B cell (primary cell): ENCODE measurements around the gene ERICH3. TPM values are rescaled to one million over a fixed set of nuclear protein-coding genes. Genes with fewer than 3 reads are reported as not detected.

Experiments used
- ATAC-seq: fragments of 200-7000 bp; cut with Tn5 transposase; one replicate; pipeline ENCODE4 v1.10.0; 2021; ENCODE audit warnings: low read depth, mild to moderate bottlenecking, moderate number of reproducible peaks, moderate library complexity
- CTCF ChIA-PET: fragments of 350-600 bp; sonication (Branson Sonifier 250); formaldehyde crosslinking; loops from one replicate; lab custom pipeline; 2021; ENCODE audit warnings: antibody characterized with exemption, inconsistent platforms; lab: Charles Lee
- POLR2A ChIA-PET: fragments of 350-600 bp; sonication (Branson Sonifier 250); formaldehyde crosslinking; loops from one replicate; lab custom pipeline; 2021; ENCODE audit warnings: antibody characterized with exemption; lab: Charles Lee
- DNase-seq: peaks from one replicate; pipeline ENCODE4 v3.0.0; 2013
- H2AFZ ChIP-seq: 2 replicates; pipeline ENCODE4 v1.6.1; 2012; ENCODE audit warnings: mild to moderate bottlenecking, low read depth, low read length; ENCODE audit not compliant: insufficient read depth, poor library complexity, severe bottlenecking
- H3K27ac ChIP-seq, 2 donors: 1 replicate in 1 of 2; 2 replicates in 1 of 2; pipeline ENCODE4 v1.5.1; 2012 to 2013; ENCODE audit warnings: low read length in 2 of 2, mild to moderate bottlenecking in 2 of 2, moderate library complexity in 1 of 2
- H3K27me3 ChIP-seq, 4 experiments: fragments of 200-600 bp in 1 of 4; sonication (generic) in 1 of 4; replicated peaks in 1 of 4; 1 replicate in 2 of 4; 2 replicates in 2 of 4; pipeline versions ENCODE4 v1.6.1 to v1.7.0; 2013 to 2016; ENCODE audit warnings: low read length in 3 of 4, mild to moderate bottlenecking in 2 of 4, mixed read lengths in 1 of 4, moderate library complexity in 1 of 4; ENCODE audit not compliant: insufficient read depth in 4 of 4, control insufficient read depth in 3 of 4; ENCODE audit errors: control extremely low read depth in 1 of 4
- H3K36me3 ChIP-seq, 2 experiments: replicated peaks in 1 of 2; 1 replicate in 1 of 2; 2 replicates in 1 of 2; pipeline versions ENCODE4 v1.6.1 to v1.7.1; 2013; ENCODE audit warnings: low read length in 1 of 2; ENCODE audit not compliant: insufficient read depth in 2 of 2, control insufficient read depth in 1 of 2; ENCODE audit errors: control extremely low read depth in 1 of 2, extremely low read depth in 1 of 2
- H3K4me1 ChIP-seq, 2 donors: fragments of 200-600 bp in 1 of 2; sonication (generic) in 1 of 2; 1 replicate in 1 of 2; 2 replicates in 1 of 2; pipeline versions ENCODE4 v1.5.1 to v1.6.1; 2013 to 2017; ENCODE audit warnings: low read length in 2 of 2; ENCODE audit not compliant: control insufficient read depth in 2 of 2, insufficient read depth in 2 of 2
- H3K4me2 ChIP-seq: replicated peaks from 2 replicates; pipeline ENCODE3; 2012; ENCODE audit warnings: mild to moderate bottlenecking, low read depth, low read length; ENCODE audit not compliant: poor library complexity, severe bottlenecking
- H3K4me3 ChIP-seq, 5 experiments: fragments of 200-600 bp in 1 of 5; sonication (generic) in 1 of 5; 1 replicate in 3 of 5; 2 replicates in 2 of 5; pipeline versions ENCODE4 v1.5.1 to v1.7.0; 2011 to 2016; ENCODE audit warnings: low read length in 4 of 5, mild to moderate bottlenecking in 4 of 5, low read depth in 2 of 5, control low read depth in 1 of 5, moderate library complexity in 1 of 5; ENCODE audit not compliant: insufficient read depth in 1 of 5; ENCODE audit errors: control extremely low read depth in 1 of 5, extremely low read depth in 1 of 5
- H3K79me2 ChIP-seq: fragments of 200-600 bp; sonication (generic); one replicate; pipeline ENCODE4 v1.6.0; 2016; ENCODE audit warnings: low read length; ENCODE audit not compliant: control insufficient read depth, insufficient read depth
- H3K9ac ChIP-seq: fragments of 200-600 bp; sonication (generic); 2 replicates; pipeline ENCODE4 v1.6.1; 2017; ENCODE audit warnings: mild to moderate bottlenecking, low read length, moderate library complexity
- H3K9me3 ChIP-seq, 3 donors: one replicate each; pipeline versions ENCODE4 v1.6.1 to v1.7.1; 2013; ENCODE audit warnings: low read length in 2 of 3; ENCODE audit not compliant: control insufficient read depth in 2 of 3, insufficient read depth in 1 of 3; ENCODE audit errors: control extremely low read depth in 1 of 3
- H4K20me1 ChIP-seq: 2 replicates; pipeline ENCODE4 v1.6.0; 2012; ENCODE audit warnings: mild to moderate bottlenecking, low read length; ENCODE audit not compliant: insufficient read depth, control insufficient read depth, poor library complexity, severe bottlenecking
- H3K27ac Mint-ChIP-seq: one replicate; pipeline ENCODE4 v1.8.0; 2021; ENCODE audit warnings: mixed read lengths
- H3K27me3 Mint-ChIP-seq: one replicate; pipeline ENCODE4 v1.8.0; 2021; ENCODE audit warnings: mixed read lengths
- H3K4me1 Mint-ChIP-seq: one replicate; pipeline ENCODE4 v1.8.0; 2021; ENCODE audit warnings: mixed read lengths
- H3K4me3 Mint-ChIP-seq: one replicate; pipeline ENCODE4 v1.8.0; 2021; ENCODE audit warnings: mixed read lengths
- H3K9me3 Mint-ChIP-seq: one replicate; pipeline ENCODE4 v1.8.0; 2022; ENCODE audit warnings: mixed read lengths; ENCODE audit not compliant: insufficient read depth
- CTCF ChIP-seq: fragments of 200-600 bp; IDR thresholded peaks from one replicate; pipeline ENCODE4 v1.8.0; 2022; ENCODE audit warnings: antibody characterized with exemption, mild to moderate bottlenecking
- EZH2 ChIP-seq: IDR thresholded peaks from 2 replicates; pipeline ENCODE4 v1.6.1; 2012; ENCODE audit warnings: borderline replicate concordance, low read depth, mild to moderate bottlenecking, moderate library complexity, low read length; ENCODE audit not compliant: insufficient read depth, poor library complexity, severe bottlenecking
- WGBS: methylation state at CpG from one replicate; pipeline ENCODE4 v1.1.5; 2013; ENCODE audit warnings: missing lambda C conversion rate; ENCODE audit not compliant: insufficient coverage; 5-methylcytosine and 5-hydroxymethylcytosine counted together
- intact Hi-C: fragments of 100-400 bp; cut with micrococcal nuclease; formaldehyde crosslinking; loops from one replicate; pipeline ENCODE4 v1.10.0; 2022
- polyA plus RNA-seq: library from polyadenylated mRNA; depleted of rRNA; stranded (reverse); fragments of >200 nt; gene quantifications from 2 replicates; pipeline ENCODE4 v1.2.3, GENCODE V29; 2012
- total RNA-seq, 2 donors: library from RNA; stranded (reverse); fragments of 120-200 nt in 1 of 2; gene quantifications; 1 replicate in 1 of 2; 2 replicates in 1 of 2; pipeline versions ENCODE4 v1.2.3 to v1.2.4, GENCODE V29; 2013 to 2022

Gene ERICH3
- total and polyA plus RNA-seq, 2 donors (not counting 1 experiment from before 2014, with no cell fraction given) = 0.03 to 0.27 TPM

GRCh38 chr1:74596717-74597116, 76.9 kb downstream of the ERICH3 start:
- H3K4me1 ChIP-seq = no peaks in the 10 kb centered on the region
- WGBS = 71% methylated on average over 2 of the region's 2 CpGs
- no peaks in the 10 kb centered on the region for H4K20me1 ChIP-seq
- no peaks in the 10 kb centered on the region for H3K79me2 ChIP-seq
- Mint-ChIP-seq H3K9me3 (no peaks in the 10 kb centered on the region), H3K4me3 (no peak overlapping the region), H3K27ac (no peak overlapping the region), H3K4me1 (no peaks in the 10 kb centered on the region), H3K27me3 (no peaks in the 10 kb centered on the region)
- intact Hi-C loops = no loop called here
- ChIA-PET CTCF (interaction anchor here (1.4 kb wide), 1 partner anchor 93 kb away, joined by 3 read pairs; no protein-coding TSS in a partner anchor), POLR2A (no interaction called here)
- no peak overlapping the region for H3K4me2 ChIP-seq
- H3K36me3 ChIP-seq = no peaks in the 10 kb centered on the region
- TF ChIP-seq EZH2 (no peak), CTCF (no peak)
- H3K9me3 ChIP-seq = no peaks in the 10 kb centered on the region
- ATAC-seq (no peak), DNase-seq (no peak)
- no peak overlapping the region for H3K4me3 ChIP-seq
- H3K27ac ChIP-seq = no peak overlapping the region
- H3K27me3 ChIP-seq = no peaks in the 10 kb centered on the region
- H2AFZ ChIP-seq = no peak overlapping the region
- H3K9ac ChIP-seq = no peak overlapping the region

- H2AFZ ChIP-seq = no peak overlapping the region
- CTCF ChIA-PET = no interaction called here
- no peaks in the 10 kb centered on the region for H3K36me3 ChIP-seq
- Mint-ChIP-seq H3K4me1 (no peaks in the 10 kb centered on the region), H3K9me3 (no peaks in the 10 kb centered on the region), H3K27ac (no peak overlapping the region), H3K4me3 (no peak overlapping the region), H3K27me3 (no peaks in the 10 kb centered on the region)
- H3K4me3 ChIP-seq = no peak overlapping the region
- no peaks in the 10 kb centered on the region for H3K79me2 ChIP-seq
- DNase-seq (no peak), ATAC-seq (no peak)
- no peaks in the 10 kb centered on the region for H3K9me3 ChIP-seq
- POLR2A ChIA-PET = no interaction called here
- intact Hi-C loops = no loop called here
- no peaks in the 10 kb centered on the region for H3K27me3 ChIP-seq
- WGBS = 93% methylated on average over 3 of the region's 6 CpGs
- H3K27ac ChIP-seq = no peak overlapping the region
- TF ChIP-seq EZH2 (no peak), CTCF (no peak)
- no peak overlapping the region for H3K9ac ChIP-seq
- no peaks in the 10 kb centered on the region for H3K4me1 ChIP-seq
- H4K20me1 ChIP-seq = no peaks in the 10 kb centered on the region
- H3K4me2 ChIP-seq = no peak overlapping the region
These were observed 79.4 kb downstream of the ERICH3 start for GRCh38 chr1:74593887-74594866.
